GM06990 (cell line): Measurements from ENCODE around the gene ZC3H11A.
"Not testable (repeated sequence)": the region's sequence is repeated elsewhere in the genome, so short reads cannot be mapped to it uniquely, and the experiment has no call there.

Experiments used
- DNase-seq: peaks from one replicate; pipeline ENCODE4 v3.0.0-alpha.2; 2011; ENCODE audit not compliant: insufficient read length; ENCODE audit errors: extremely low read depth
- H3K27me3 ChIP-seq: replicated peaks from 2 replicates; pipeline ENCODE4 v1.6.0; 2011; ENCODE audit warnings: low read length; ENCODE audit not compliant: control insufficient read depth, insufficient read depth
- H3K36me3 ChIP-seq: 2 replicates; pipeline ENCODE4 v1.5.1; 2011; ENCODE audit warnings: low read length; ENCODE audit not compliant: control insufficient read depth, insufficient read depth
- H3K4me3 ChIP-seq: replicated peaks from 2 replicates; pipeline ENCODE4 v1.5.1; 2011; ENCODE audit warnings: low read depth, mild to moderate bottlenecking, control low read depth, low read length
- TF ChIP-seq, protein P1 (sequence below): IDR thresholded peaks from 2 replicates; pipeline ENCODE4 v1.5.1; 2011; ENCODE audit warnings: low read length, control low read depth, mild to moderate bottlenecking, inconsistent platforms; ENCODE audit not compliant: insufficient read depth, poor library complexity, severe bottlenecking

The ZC3H11A gene

DNA sequence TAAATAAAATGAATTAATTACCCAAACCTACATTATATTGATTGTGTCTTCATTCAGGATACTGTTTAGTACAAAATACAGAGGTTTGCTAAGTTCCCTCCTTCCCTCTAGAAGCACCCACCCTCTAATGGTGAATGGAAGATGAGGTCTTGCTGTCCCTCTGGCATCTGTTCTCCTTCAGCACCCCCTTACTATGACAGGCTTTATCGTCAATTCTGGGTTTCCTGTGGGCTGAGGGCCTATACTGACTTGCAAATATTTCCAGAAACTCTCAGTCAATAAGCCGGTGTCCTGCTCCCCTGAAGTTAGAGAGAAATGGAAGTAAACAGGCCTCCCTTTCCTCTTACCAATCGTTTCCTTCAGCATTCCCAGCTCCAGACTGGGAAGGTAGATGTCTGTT is 17.3 kb upstream of the ZC3H11A start:
- H3K27me3 ChIP-seq = no peaks in the 10 kb centered on the region
- DNase-seq = no peak
- no peak overlapping the region for H3K4me3 ChIP-seq
- TF ChIP-seq, protein P1, sequence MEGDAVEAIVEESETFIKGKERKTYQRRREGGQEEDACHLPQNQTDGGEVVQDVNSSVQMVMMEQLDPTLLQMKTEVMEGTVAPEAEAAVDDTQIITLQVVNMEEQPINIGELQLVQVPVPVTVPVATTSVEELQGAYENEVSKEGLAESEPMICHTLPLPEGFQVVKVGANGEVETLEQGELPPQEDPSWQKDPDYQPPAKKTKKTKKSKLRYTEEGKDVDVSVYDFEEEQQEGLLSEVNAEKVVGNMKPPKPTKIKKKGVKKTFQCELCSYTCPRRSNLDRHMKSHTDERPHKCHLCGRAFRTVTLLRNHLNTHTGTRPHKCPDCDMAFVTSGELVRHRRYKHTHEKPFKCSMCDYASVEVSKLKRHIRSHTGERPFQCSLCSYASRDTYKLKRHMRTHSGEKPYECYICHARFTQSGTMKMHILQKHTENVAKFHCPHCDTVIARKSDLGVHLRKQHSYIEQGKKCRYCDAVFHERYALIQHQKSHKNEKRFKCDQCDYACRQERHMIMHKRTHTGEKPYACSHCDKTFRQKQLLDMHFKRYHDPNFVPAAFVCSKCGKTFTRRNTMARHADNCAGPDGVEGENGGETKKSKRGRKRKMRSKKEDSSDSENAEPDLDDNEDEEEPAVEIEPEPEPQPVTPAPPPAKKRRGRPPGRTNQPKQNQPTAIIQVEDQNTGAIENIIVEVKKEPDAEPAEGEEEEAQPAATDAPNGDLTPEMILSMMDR = no peak
- peaks cover 6% of the 10 kb centered on the region for H3K36me3 ChIP-seq

DNA sequence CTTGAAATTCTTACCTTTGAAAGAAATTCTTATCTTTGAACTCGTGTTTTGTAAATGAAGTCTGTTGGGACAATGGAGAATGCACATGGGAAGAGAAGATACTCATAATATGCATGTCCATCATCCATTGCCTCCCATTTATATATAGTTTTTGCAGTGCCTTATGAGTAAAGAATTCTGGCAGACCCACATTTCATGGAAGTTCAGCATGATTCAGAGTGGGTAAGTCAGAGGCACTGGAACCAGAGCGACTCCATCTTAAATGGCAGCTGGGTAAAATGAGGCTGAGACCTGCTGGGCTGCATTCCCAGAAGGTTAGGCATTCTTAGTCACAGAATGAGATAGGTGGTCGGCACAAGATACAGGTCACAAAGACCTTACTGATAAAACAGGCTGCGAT is 16.6 kb upstream of the ZC3H11A start:
- TF ChIP-seq, protein P1 = no peak
- Histone ChIP-seq H3K4me3 (no peak overlapping the region), H3K27me3 (no peaks in the 10 kb centered on the region), H3K36me3 (peaks cover 3% of the 10 kb centered on the region)
- no peak for DNase-seq

DNA sequence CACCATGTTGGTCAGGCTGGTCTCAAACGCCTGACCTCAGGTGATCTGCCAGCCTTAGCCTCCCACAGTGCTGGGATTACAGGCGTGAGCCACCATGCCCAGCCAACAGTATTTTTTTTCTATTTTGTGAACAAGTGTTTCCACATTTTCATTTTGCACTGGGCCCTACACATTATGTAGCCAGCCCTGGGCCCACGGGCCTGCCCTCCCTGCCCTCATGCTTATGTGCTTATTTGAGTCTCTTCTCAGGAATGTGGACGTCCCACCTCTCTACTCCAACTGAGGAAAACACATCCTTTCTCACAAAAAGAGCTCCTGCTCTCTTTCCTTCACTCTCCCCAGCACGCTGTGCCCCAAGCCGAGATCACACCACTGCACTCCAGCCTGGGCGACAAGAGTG is 13.5 kb upstream of the ZC3H11A start:
- Histone ChIP-seq H3K4me3 (no peak overlapping the region), H3K27me3 (no peaks in the 10 kb centered on the region), H3K36me3 (no peaks in the 10 kb centered on the region)
- no peak for DNase-seq
- TF ChIP-seq, protein P1 = no peak

DNA sequence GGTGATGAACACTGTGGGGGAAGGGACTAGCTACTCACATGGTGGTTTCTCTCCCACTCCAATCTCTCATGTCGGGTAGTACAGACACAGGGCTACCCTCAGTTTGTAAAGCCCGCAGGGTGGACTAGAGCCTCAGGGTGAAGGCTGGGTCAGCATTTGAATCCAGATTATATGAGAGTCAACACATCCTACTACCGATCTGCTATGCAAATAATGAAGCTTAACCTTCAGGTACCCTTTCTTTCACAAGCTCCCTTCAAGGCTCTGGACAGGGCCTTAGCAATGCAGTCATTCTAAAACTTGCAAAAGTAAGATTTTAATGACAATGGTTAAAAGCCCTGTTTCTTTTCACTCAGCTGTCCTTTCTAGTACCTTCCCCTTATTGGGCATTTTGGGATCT is 5.5 kb upstream of the ZC3H11A start:
- DNase-seq = no peak
- TF ChIP-seq, protein P1 = no peak
- Histone ChIP-seq H3K4me3 (no peak overlapping the region), H3K27me3 (no peaks in the 10 kb centered on the region), H3K36me3 (no peaks in the 10 kb centered on the region)

DNA sequence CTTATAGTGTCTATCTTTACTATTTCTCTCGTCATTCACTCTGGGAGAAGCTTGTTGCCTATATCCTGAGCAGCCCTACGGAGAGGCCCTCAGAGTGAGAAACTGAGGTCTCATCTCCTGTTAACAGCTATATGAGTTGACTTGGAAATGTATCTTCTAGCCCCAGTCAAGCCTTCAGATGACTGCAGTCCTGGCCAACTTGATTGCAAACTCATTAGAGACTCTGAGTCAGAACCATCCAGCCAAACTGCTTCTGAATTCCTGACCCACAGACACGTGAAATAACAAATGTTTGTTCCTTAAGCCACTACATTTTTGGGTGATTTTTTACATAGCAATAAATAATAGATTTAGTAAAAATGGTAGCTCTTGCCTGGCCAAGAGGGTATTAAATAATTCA is 3.9 kb upstream of the ZC3H11A start:
- Histone ChIP-seq H3K36me3 (no peaks in the 10 kb centered on the region), H3K4me3 (no peak overlapping the region), H3K27me3 (no peaks in the 10 kb centered on the region)
- TF ChIP-seq, protein P1 = no peak
- DNase-seq = no peak

DNA sequence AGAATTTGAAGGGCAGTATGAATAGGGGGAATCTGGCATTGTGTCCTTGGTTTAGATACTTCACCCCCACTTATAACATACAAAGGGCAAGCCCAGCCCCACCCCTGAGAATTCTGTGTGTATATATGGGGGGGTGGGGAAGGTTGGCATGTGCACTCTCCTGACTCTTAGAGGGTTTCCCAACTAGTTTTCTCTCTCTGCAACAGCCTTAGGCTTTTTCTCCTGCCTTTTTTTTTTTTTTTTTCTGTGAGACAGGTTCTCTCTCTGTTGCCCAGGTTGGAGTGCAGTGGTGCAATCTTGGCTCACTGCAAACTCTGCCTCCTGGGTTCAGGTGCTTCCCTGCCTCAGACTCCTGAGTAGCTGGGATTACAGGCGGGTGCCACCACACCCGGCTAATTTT is 2.9 kb upstream of the ZC3H11A start:
- Histone ChIP-seq H3K36me3 (peaks cover 2% of the 10 kb centered on the region; the same call in 1 of the 2 replicates), H3K27me3 (no peaks in the 10 kb centered on the region), H3K4me3 (no peak overlapping the region)
- TF ChIP-seq, protein P1 = no peak
- no peak for DNase-seq

DNA sequence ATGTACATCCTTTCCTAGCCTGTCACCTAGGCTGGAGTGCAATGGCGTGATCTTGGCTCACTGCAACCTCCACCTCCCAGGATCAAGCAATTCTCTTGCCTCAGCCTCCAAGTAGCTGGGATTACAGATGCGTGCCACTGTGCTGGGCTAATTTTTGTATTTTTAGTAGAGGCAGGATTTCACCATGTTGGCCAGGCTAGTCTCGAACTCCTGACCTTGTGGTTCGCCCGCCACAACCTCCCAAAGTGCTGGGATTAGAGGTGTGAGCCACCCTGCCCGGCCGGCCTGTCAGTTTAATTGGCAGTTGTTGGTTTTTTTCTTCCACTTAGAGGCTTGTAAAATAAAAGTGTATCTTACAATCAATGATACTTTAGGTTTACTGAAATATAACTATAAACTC is 1.9 kb upstream of the ZC3H11A start:
- not testable (repeated sequence) for H3K4me3 ChIP-seq, H3K27me3 ChIP-seq, H3K36me3 ChIP-seq, DNase-seq
